ENCODE measurements around the gene RANGRF.

GRCh38 chr17:8322061-8322460 is 33.6 kb downstream of the RANGRF start:
- TF ChIP-seq, protein P1, sequence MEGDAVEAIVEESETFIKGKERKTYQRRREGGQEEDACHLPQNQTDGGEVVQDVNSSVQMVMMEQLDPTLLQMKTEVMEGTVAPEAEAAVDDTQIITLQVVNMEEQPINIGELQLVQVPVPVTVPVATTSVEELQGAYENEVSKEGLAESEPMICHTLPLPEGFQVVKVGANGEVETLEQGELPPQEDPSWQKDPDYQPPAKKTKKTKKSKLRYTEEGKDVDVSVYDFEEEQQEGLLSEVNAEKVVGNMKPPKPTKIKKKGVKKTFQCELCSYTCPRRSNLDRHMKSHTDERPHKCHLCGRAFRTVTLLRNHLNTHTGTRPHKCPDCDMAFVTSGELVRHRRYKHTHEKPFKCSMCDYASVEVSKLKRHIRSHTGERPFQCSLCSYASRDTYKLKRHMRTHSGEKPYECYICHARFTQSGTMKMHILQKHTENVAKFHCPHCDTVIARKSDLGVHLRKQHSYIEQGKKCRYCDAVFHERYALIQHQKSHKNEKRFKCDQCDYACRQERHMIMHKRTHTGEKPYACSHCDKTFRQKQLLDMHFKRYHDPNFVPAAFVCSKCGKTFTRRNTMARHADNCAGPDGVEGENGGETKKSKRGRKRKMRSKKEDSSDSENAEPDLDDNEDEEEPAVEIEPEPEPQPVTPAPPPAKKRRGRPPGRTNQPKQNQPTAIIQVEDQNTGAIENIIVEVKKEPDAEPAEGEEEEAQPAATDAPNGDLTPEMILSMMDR (IDR thresholded peaks at IDR 0.05): no peak
- TF ChIP-seq EZH2 (IDR thresholded peaks at IDR 0.05; ENCODE audit: borderline replicate concordance, insufficient read depth, low read depth, low read length, poor library complexity, severe bottlenecking): no peak

Measured in B cell (primary cell).